GM18867 (cell line): ENCODE results near the gene PDGFA.

Experiments used
- ATAC-seq: cut with Tn5 transposase; IDR thresholded peaks from one replicate; pipeline ENCODE4 v1.9.1; 2021; ENCODE audit warnings: mild to moderate bottlenecking, moderate library complexity; ENCODE audit not compliant: unreplicated experiment

PDGFA gene

GRCh38 chr7:517774-518629 is 1.6 kb downstream of the PDGFA start:
- no peak for ATAC-seq

- ATAC-seq: no peak
These were observed 2.8 kb downstream of the PDGFA start for GRCh38 chr7:516606-517456.

GRCh38 chr7:516216-516605 is 3.4 kb downstream of the PDGFA start:
- no peak for ATAC-seq

- no peak for ATAC-seq
These were observed 4.0 kb downstream of the PDGFA start for GRCh38 chr7:515628-516027.

- ATAC-seq: no peak
These were observed 4.7 kb downstream of the PDGFA start for GRCh38 chr7:514651-515598.

GRCh38 chr7:514242-514641 is 5.4 kb downstream of the PDGFA start:
- no peak for ATAC-seq

- ATAC-seq: no peak
These were observed 6.0 kb downstream of the PDGFA start for GRCh38 chr7:513521-514166.

- no peak for ATAC-seq
These were observed 6.9 kb downstream of the PDGFA start for GRCh38 chr7:512541-513311.

- no peak for ATAC-seq
These were observed 7.5 kb downstream of the PDGFA start for GRCh38 chr7:512146-512510.

- no peak for ATAC-seq
These were observed 8.0 kb downstream of the PDGFA start for GRCh38 chr7:511476-512145.

GRCh38 chr7:510782-511281 is 8.8 kb downstream of the PDGFA start:
- no peak for ATAC-seq

- ATAC-seq: no peak
These were observed 9.5 kb downstream of the PDGFA start for GRCh38 chr7:510131-510481.

GRCh38 chr7:509426-510130 is 10.1 kb downstream of the PDGFA start:
- no peak for ATAC-seq

GRCh38 chr7:508461-509170 is 11.0 kb downstream of the PDGFA start:
- ATAC-seq: no peak

- no peak for ATAC-seq
These were observed 11.9 kb downstream of the PDGFA start for GRCh38 chr7:507623-508300.

GRCh38 chr7:506921-507622 is 12.6 kb downstream of the PDGFA start:
- ATAC-seq: no peak

- no peak for ATAC-seq
These were observed 13.2 kb downstream of the PDGFA start for GRCh38 chr7:506391-506831.
